HG02870 (cell line): Measurements from ENCODE around the gene TMEM225B.
"Not testable (repeated sequence)": the region's sequence is repeated elsewhere in the genome, so short reads cannot be mapped to it uniquely, and the experiment has no call there.

Experiments
- ATAC-seq: cut with Tn5 transposase; IDR thresholded peaks from one replicate; pipeline ENCODE4 v1.9.1; 2021; ENCODE audit warnings: mild to moderate bottlenecking, moderate library complexity; ENCODE audit not compliant: unreplicated experiment

TMEM225B gene

DNA sequence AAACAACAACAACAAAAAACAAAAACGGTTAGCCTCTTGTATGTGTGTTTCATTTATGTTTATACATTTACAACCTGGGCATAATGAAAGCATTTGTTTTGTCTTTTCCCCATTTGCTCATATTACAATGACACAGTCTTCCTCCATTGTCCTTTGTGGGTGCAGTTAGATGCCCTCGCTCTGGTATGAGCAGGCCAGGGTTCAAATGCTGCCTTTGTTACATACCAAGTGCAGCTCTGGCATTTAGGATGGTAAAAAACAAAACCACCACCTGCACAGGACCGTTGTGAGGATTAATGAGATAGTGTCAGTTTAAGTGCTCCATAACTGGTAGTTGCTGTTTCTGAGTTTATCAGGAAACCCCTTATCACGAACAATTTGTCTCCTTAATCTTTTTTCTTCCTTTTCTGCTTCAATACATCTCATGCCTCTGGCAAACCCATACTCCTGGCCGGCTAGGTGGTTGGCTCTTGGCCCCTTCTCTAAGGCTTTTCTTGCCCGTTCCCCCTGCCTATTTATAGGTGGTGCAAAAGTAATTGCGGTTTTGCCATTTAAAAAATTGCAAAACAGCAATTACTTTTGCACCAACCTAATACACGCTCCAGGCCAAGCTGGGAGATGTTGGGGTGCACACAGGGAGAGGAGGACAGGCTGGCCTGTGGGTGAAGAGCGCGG, 18.6 kb upstream of the TMEM225B start:
- no peak for ATAC-seq

DNA sequence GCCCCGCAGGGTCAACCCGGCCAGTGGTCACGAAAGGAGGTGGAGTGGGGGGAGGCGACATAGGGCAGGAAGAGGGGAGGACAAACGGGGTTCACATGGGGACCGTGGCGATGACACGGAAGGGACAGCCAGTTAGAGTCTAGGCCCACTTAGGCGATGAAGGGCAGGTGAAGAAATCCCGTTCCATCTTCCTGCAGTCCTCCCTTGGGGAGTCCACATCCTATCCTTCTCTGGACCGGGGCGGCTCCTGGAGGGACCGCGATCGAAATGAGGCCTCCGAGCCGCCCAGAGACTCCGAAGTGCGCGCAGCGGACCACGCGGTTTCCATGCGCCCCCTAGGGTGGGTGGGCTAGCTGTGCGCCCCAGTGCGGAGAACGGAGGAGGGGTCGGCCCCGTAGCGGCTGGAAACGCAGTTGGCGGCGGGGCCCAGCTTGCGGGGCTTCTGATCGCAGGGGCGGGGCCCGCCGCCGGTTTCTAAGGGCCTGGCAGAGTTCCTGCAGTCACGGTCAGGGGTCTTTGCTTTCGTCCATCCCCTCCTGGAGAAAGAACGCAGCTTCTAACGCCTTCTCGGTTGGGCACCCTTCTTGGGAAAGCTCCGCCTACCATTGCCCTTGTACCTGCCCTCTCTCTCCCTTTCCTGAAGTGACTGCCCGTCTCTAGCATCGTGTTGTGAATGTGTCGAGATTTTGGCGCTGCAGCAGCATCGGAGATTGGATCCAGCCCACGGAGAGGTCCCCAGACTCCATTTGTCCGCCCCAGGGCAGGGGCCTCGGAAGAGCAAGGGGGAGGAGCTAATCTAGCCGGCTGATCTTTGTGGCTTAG, 17.9 kb upstream of the TMEM225B start:
- no peak for ATAC-seq

DNA sequence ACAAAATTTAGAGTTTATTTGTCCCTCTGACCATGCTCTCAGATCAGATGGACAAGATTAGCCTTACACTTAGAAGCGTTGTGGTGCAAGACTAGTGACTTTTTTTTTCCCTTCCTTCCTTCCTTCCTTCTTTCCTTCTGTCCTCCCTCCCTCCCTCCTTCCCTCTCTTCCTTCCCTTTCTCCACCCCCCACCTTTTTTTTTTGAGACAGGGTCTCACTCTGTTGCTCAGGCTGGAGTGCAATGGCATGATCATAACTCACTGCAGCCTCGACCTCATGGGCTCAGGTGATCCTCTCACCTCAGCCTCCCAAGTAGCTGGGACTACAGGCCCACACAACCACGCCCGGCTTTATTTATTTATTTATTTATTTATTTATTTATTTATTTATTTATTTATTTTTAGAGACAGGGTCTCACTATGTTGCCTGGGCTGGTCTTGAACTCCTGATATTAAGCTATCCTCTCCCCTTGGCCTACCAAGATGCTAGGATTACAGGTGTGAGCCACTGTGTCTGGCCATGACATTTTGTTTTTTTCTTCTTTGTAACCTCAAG, 17.2 kb upstream of the TMEM225B start:
- ATAC-seq, result not testable (repeated sequence)

DNA sequence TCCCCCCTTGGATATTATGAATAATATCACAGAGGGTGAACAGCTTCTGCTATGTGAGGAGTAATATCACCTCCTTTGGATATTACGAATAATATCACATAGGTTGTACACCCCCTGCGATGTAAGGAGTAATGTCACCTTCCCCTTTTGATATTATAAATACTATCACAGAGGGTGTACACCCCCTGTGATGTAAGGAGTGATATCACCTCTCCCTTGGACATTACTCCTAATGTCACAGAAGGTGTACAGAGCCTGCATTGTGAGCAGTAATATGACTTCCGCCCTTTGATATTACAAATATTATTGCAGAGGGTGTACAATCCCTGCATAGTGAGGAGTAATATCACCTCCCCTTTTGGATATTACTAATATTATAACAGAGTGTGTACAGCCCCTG, 9.2 kb upstream of the TMEM225B start:
- ATAC-seq, result no peak

DNA sequence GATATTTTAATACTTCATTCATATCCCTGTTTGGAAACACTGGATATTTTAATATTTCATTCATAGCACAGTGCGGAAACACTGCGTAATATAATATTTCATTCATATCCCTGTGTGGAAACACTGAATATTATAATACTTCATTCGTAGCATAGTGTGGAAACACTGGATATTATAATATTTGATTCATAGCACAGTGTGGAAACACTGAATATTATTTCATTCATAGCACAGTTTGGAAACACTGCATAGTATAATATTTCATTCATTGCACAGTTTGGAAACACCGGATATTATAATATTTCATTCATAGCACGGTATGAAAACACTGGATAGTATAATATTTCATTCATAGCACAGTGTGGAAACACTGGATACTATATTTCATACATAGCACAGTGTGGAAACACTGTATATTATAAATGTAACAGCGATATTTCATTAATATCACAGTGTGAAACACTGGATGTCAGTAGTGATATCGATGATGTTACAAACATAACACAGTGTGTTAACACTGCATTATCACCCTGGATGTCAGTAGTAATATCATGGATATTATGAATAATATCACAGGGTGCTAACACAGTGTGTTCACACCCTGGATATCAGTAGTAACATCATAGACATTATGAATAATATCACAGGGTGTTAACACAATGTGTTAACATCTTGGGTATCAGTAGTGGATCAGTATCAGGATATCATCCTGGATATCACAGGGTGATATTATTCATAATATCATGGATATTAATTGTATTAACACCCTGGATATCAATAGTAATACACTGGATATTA, 2.9 kb upstream of the TMEM225B start:
- ATAC-seq, result no peak

DNA sequence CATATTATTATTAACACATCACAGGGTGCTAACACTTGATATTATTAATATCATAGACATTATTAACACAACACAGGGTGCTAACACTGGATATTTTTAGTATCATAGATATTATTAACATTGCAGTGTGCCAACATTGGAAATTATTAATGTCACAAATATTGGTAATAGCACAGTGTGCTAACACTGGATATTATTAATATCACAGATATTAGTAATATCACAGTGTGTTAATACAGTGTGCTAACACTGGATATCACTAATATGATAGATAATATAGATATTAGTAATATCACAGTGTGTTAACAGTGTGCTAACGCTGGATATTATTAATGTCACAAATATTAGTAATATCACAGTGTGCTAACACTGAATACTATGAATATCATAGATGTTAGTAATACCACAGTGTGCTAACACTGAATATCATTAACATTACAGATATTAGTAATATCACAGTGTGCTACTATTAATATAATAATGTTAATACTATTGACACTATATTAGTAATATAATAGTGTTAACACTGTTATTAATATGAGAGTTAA, 1.6 kb upstream of the TMEM225B start:
- no peak for ATAC-seq

DNA sequence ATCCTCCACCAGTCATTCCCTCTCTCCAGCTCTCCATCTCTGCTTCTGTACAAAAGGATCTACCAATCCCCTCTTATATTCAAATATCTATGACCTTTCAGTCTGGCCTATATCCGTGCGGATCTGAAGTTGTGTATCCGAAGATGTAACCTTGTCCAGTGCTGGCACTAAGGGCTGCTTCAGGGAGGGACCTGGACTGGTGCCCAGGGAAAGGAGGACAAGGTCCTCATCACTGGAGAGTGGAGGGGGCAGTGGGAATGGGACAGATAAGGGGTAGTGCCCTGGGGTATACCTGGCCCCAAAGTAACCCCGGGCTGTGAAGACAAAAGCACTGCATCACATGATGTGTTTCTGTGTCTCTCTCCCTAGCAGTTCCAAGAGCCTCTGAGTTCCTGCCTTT, 1.8 kb downstream of the TMEM225B start:
- ATAC-seq, result no peak

DNA sequence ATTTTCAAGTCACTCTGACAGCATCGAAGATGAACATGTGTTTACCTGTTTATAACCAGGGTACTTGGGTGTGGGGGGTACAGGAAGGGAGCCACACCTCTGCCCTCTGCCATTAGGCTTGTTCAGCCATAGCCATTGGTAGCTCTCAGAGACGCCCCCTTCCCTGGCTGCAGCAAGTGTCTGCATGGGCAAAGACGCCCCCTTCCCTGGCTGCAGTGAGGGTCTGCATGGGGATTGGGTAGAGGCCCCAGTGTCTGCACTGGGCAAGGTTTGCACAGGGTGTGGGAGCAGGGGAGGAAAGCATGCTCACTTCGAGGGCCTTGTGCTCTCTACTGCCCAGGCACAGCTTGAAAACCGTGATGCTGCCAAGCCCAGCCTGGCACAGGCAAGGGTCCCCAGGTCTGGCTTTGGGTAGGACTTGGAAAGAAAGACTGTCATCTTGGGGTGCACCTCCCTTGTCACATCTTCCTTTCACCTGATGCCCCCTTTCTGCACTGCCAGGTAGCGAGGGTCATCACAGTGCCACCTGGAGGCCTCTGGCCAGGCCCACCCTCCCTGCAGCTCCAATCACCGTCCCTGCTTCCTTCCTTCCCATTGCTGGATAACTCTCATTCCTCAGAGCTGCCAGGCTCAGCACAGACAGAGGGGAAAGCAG, 3.7 kb downstream of the TMEM225B start:
- ATAC-seq, result no peak

DNA sequence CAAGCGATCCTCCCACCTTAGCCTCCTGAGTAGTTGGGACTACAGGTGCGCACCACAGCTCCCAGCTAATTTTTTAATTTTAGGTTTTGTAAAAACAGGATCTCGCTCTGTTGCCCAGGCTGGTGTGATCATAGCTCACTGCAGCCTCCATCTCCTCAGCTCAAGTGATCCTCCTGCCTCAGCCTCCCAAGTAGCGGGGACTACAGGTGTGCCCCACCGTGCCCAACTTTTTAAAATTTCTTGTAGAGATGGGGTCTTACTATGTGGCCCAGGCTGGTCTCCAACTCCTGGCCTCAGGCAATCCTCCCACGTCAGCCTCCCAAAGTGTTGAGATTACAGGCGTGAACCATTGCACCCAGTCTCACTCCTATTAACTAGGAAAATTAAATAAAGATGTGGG, 7.5 kb downstream of the TMEM225B start:
- ATAC-seq, result no peak

DNA sequence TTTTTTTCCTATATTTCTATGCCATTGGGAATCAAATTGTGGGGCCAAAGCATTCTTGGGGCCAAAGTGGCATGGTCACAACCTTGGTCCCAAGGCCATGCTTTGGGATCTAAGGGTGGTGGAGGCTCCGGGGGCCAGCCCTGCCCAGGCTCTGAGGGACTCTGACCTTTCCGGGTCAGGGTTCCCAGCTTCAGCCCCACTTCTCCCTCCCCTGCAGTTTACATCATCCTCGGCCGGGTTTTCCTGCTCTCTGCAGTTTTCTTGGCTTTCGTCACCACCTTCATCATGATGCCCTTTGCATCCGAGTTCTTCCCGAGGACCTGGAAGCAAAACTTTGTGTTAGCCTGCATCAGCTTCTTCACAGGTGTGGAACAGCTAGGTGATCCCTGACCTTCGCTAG, 8.5 kb downstream of the TMEM225B start:
- ATAC-seq, result no peak

DNA sequence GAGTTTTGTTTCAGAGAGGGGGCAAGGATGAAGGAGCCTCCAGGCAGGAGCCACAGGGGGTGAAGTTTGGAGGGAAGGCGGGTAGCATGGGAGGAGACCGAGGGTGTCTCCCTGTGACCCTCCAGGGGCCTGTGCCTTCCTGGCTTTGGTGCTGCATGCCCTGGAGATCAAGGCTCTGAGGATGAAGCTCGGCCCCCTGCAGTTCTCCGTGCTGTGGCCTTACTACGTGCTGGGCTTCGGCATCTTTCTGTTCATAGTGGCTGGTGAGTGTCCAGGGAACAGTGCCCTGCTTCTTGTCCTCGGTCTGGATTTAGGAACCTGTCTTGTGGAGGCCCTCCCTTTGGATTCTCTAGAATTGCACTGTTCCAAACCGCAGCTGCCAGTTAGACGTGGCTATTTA, 9.5 kb downstream of the TMEM225B start:
- ATAC-seq, result no peak

DNA sequence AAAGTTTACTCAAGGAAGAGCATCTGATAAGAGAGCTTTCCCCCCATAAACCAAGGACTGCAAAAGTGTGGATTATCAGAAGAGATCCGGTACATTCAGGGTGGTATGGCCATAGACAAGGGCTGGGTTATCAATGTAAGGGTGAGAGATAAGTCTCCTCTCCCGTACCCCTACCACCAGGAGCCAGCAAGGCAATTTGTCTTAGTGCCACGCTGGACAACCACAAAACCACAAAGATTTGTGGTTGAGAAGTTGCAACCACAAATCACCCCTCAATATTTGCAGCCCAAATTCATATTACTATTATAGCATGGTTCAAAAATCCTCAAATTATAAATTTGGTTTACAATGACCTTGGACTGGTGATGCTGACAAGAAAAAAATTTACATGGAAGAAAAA, 16.4 kb downstream of the TMEM225B start:
- ATAC-seq, result no peak

DNA sequence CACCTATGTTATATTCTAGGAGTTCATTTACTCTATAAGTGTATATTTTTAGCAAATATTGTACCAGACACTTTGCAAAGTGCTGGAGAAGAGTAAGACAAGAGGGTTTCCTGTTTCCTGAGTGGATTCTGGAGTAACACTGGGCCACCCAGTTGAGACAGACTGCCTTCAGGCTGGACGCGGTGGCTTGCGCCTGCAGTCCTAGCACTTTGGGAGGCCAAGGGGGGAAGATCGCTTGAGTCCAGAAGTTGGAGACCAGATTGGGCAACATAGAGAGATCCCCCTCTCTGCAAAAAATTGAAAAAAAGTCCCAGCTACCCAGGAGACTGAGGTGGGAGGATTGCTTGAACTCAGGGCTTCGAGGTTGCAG, 17.9 kb downstream of the TMEM225B start:
- ATAC-seq, result no peak

DNA sequence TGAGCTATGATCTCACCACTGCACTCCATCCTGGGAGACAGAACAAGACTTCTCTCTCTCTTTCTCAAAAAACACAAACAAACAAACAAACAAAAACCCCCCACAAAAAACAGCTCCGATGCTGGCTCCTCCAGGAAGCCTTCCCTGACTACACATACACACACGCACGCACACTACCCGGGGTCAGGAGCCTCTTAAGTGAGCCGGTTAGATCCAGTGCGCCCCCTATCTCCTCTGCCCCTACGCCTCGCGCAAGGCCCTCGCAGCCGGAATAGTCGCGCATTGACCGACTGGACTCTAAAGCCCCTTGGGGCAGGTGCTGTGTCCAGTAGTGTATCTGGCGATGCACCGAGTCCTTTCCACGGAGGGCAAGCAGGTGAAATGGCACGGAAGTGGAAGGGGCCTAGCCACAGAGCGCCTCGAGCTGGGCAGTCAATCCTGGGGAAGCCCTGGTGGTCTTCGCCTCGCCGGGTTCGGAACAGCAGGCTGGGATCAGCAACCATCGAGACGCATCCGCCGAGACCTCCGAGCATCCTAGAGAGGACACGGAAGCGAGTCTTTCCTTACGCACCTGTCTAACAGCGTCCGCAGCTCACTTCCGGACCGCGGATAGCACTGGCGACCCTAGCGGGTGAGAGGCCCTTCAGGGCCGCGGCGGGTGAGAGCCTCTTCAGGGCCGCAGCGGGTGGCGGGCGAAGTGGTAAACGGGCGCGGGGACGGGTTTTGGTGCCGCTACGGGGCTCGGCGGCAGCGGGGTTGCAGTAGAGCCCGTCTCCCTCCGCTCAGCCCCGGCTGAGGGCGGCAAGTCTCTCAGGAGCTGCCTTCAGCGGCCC, 18.5 kb downstream of the TMEM225B start, which contains the start of gene ZSCAN25:
TSS of gene ZSCAN25 (plus strand) at position 588 of the 833 bp plus-strand sequence. CDS start 2,661 bp downstream, outside the sequence.
- peak; percentile 91 for ATAC-seq

DNA sequence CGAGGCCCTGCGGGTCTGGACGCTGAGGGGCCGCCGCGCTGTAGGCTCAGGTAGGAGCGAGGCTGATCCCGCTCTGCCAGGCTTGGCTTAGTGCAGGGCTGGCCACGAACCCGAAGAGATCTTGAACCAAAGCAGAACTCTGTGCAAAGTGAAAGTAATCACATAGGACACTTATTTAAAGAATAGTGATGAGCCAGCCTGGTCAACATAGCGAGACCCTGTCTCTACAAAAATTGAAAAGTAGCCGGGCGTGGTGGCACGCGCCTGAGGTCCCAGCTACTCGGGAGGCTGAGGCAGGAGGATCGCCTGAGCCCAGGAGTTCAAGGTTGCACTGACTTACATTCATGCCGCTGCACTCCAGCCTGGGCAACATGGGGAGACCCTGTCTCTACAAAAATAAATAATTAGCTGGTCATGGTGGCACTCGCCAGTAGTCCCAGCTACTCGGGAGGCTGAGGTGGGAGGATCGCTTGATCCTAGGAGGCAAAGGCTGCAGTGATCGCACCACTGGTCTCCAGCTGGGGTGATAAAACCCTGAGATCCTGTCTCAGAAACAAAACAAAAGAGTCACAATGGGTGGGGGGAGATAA, 19.2 kb downstream of the TMEM225B start:
- no peak for ATAC-seq

DNA sequence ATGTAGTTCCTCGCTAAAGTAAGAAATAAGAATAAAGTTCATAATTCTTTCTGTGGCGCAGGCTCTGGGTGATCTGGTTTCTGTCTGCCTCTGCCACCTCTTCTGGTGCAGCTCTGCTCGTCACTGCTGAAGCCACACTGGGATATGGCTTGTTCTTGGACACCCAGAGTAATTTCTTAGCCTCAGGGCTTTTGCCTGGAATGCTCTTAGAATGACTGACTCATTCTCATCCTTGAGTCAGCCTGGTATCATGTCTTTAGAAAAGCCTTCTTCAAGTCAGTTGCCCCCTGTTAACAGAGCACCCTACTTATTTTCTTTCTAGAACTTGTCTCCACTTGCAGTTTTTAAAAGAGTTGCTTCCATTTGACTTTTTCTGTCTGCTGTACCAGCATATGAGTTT, 20.7 kb downstream of the TMEM225B start:
- no peak for ATAC-seq

DNA sequence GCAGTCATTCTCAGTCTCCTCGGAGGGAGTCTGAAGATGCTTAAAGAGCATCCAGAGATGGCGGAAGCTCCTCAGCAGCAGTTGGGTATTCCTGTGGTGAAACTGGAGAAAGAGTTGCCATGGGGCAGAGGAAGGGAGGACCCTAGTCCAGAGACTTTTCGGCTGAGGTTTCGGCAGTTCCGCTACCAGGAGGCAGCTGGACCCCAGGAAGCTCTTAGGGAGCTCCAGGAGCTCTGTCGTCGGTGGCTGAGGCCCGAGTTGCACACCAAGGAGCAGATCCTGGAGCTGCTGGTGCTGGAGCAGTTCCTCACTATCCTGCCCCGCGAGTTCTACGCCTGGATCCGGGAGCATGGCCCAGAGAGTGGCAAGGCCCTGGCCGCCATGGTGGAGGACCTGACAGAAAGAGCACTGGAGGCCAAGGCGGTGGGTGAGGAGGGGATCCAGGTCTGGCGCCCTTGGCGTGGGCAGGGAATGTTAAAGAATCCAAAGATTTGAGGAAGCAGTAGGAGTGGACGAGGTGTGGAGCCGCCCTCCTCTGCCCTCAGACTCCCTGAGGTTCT, 21.6 kb downstream of the TMEM225B start:
- no peak for ATAC-seq

DNA sequence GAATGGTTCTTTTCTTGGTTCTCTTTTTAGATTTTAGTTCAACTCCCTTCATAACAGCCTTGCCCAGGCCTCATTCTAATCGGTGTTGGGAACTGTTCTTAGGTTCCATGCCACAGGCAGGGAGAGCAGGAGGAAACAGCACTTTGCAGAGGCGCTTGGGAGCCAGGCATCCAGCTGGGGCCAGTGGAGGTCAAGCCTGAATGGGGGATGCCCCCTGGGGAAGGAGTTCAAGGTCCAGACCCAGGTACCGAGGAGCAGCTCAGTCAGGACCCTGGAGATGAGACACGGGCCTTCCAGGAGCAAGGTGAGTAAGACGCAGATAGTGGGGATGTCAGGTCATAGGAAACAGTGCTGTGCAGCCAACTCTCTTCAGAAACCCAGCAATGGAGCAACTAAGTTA, 23.2 kb downstream of the TMEM225B start:
- no peak for ATAC-seq

DNA sequence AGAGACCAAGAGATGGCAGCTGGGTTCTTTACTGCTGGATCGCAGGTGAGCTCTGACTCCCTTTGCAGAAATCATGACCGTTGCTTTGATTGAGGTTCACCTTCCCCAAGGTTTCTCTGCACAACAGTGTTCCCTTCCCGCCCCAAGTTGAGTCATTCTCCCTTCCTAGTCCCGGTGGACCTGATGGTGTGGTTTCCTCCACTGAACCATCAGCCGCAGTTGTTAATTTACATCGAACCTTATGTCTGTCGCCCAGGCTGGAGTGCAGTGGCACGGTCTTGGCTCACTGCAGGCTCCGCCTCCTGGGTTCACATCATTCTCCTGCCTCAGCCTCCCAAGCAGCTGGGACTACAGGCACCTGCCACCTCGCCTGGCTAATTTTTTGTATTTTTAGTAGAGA, 24.5 kb downstream of the TMEM225B start:
- no peak for ATAC-seq
